K562 (cell line): ENCODE measurements around the gene SRSF5. TPM values are rescaled to one million over a fixed set of nuclear protein-coding genes. Genes with fewer than 3 reads are reported as not detected.
"Not testable (repeated sequence)": the region's sequence is repeated elsewhere in the genome, so short reads cannot be mapped to it uniquely, and the experiment has no call there.

ENCODE experiments used
- ATAC-seq: fragments of 200-7000 bp; cut with Tn5 transposase; 3 replicates; pipeline ENCODE4 v1.9.1; 2020; ENCODE audit warnings: moderate library complexity
- BruUV-seq: library from RNA; stranded (reverse); fragments of 400-500 nt; replicated peaks from 2 replicates; lab custom pipeline; 2021; lab: Mats Ljungman, UMichigan
- CTCF ChIA-PET: fragments of 300-600 bp; formaldehyde crosslinking; extraction: SDS; loops from one replicate; lab custom pipeline; 2021; ENCODE audit warnings: low intra/inter-chr PET ratio; lab: Yijun Ruan, JAX
- POLR2A ChIA-PET: fragments of 300-600, 350-650 bp; sonication (Branson Sonifier 250); formaldehyde crosslinking; extraction: SDS; loops from one replicate; lab custom pipeline; 2021; ENCODE audit warnings: antibody characterized with exemption, inconsistent platforms; lab: Yijun Ruan, JAX
- DNase-seq, 4 experiments: peaks; one replicate each; pipeline versions ENCODE4 v3.0.0 to v3.0.0-alpha.2; 2011 to 2018; ENCODE audit warnings: low spot score in 3 of 4, mixed read lengths in 3 of 4; ENCODE audit errors: extremely low read depth in 1 of 4
- FAIRE-seq: peaks from 2 replicates; lab custom pipeline; 2011; peaks lifted over from hg19 to GRCh38; lab: Jason Lieb, UNC
- H2AFZ ChIP-seq: 2 replicates; pipeline ENCODE4 v1.6.0; 2011; ENCODE audit warnings: low read depth, low read length, control low read depth, inconsistent platforms
- H3K27ac ChIP-seq: fragments of 200-600 bp; 3 replicates; pipeline ENCODE4 v1.8.0; 2011; ENCODE audit warnings: low read depth, mild to moderate bottlenecking, control low read depth, inconsistent platforms, low read length, moderate library complexity, mixed read lengths; ENCODE audit errors: extremely low read depth
- H3K27me3 ChIP-seq, 2 experiments: fragments of 300-600 bp in 1 of 2; 2 replicates in 1 of 2; 3 replicates in 1 of 2; pipeline versions ENCODE4 v1.6.0 to v1.8.0; 2011; ENCODE audit warnings: inconsistent platforms in 2 of 2, low read length in 2 of 2, mild to moderate bottlenecking in 1 of 2, mixed read lengths in 1 of 2, moderate library complexity in 1 of 2; ENCODE audit not compliant: control insufficient read depth in 2 of 2, insufficient read depth in 2 of 2
- H3K36me3 ChIP-seq: fragments of 300-600 bp; 3 replicates; pipeline ENCODE4 v1.8.0; 2011; ENCODE audit warnings: mild to moderate bottlenecking, low read length, inconsistent platforms; ENCODE audit not compliant: control insufficient read depth, insufficient read depth
- H3K4me1 ChIP-seq, 2 experiments: fragments of 200-600 bp in 1 of 2; replicated peaks in 1 of 2; 2 replicates in 1 of 2; 3 replicates in 1 of 2; pipeline versions ENCODE4 v1.5.1 to v1.8.0; 2011; ENCODE audit warnings: inconsistent platforms in 2 of 2, low read length in 2 of 2, mild to moderate bottlenecking in 1 of 2, mixed read lengths in 1 of 2, moderate library complexity in 1 of 2; ENCODE audit not compliant: control insufficient read depth in 2 of 2, insufficient read depth in 2 of 2
- H3K4me2 ChIP-seq: 2 replicates; pipeline ENCODE4 v1.6.1; 2011; ENCODE audit warnings: low read length, control low read depth, inconsistent platforms, mixed read lengths; ENCODE audit not compliant: insufficient read depth
- H3K4me3 ChIP-seq: fragments of 200-600 bp; sonication (generic), shearing (Covaris generic); 2 replicates; pipeline ENCODE4 v1.5.1; 2016; ENCODE audit warnings: control low read depth, inconsistent platforms
- H3K79me2 ChIP-seq: fragments of 200-600 bp; 3 replicates; pipeline ENCODE4 v1.8.0; 2011; ENCODE audit warnings: low read length, inconsistent platforms; ENCODE audit not compliant: control insufficient read depth, insufficient read depth
- H3K9ac ChIP-seq, 2 experiments: 2 replicates each; pipeline versions ENCODE4 v1.6.0 to v1.6.1; 2011; ENCODE audit warnings: low read depth in 2 of 2, low read length in 2 of 2, control low read depth in 1 of 2, inconsistent platforms in 1 of 2, mild to moderate bottlenecking in 1 of 2, mixed read lengths in 1 of 2; ENCODE audit not compliant: insufficient read depth in 1 of 2
- H3K9me1 ChIP-seq: one replicate; pipeline ENCODE4 v1.6.0; 2011; ENCODE audit warnings: inconsistent platforms, mild to moderate bottlenecking, low read length, moderate library complexity; ENCODE audit not compliant: control insufficient read depth, insufficient read depth
- H3K9me3 ChIP-seq: replicated peaks from 2 replicates; pipeline ENCODE4 v1.5.1; 2011; ENCODE audit warnings: low read depth, low read length, inconsistent platforms; ENCODE audit not compliant: control insufficient read depth, insufficient read depth
- H4K20me1 ChIP-seq: replicated peaks from 2 replicates; pipeline ENCODE4 v1.6.1; 2011; ENCODE audit warnings: low read length, inconsistent platforms, mixed read lengths; ENCODE audit not compliant: control insufficient read depth, insufficient read depth
- CBX8 ChIP-seq: fragments of 200-600 bp; sonication (generic); IDR thresholded peaks from 2 replicates; pipeline ENCODE4 v1.6.1; 2012; ENCODE audit warnings: borderline replicate concordance, mixed run types, low read depth, mild to moderate bottlenecking, moderate library complexity, mixed read lengths, low read length, control low read depth, inconsistent platforms; ENCODE audit not compliant: poor library complexity, severe bottlenecking; ENCODE audit errors: extremely low read depth
- CTCF ChIP-seq, 3 experiments: IDR thresholded peaks in 2 of 3; conservative IDR thresholded peaks in 1 of 3; 2 replicates each; pipeline ENCODE4 v1.5.1; 2011 to 2012; ENCODE audit warnings: low read length in 3 of 3, mild to moderate bottlenecking in 3 of 3, control low read depth in 2 of 3, improper control_type of control experiment in 1 of 3, inconsistent platforms in 1 of 3, low read depth in 1 of 3, mixed read lengths in 1 of 3, moderate library complexity in 1 of 3; ENCODE audit not compliant: insufficient read depth in 2 of 3
- SMAD1 ChIP-seq: fragments of 150-350 bp; IDR thresholded peaks from 2 replicates; pipeline ENCODE4 v1.6.1; 2014; ENCODE audit warnings: low read length, low read depth; ENCODE audit not compliant: partially characterized antibody
- SNRNP70 ChIP-seq: fragments of 200-400 bp; formaldehyde crosslinking; optimal IDR thresholded peaks from 2 replicates; pipeline ENCODE3; 2017; ENCODE audit warnings: low read depth, low read length
- ZFX ChIP-seq: sonication (generic); formaldehyde crosslinking; IDR thresholded peaks from 2 replicates; pipeline ENCODE4 v1.8.0; 2022; ENCODE audit warnings: mild to moderate bottlenecking, missing genetic modification reagents, moderate library complexity
- ZNF274 ChIP-seq: IDR thresholded peaks from 2 replicates; pipeline ENCODE4 v1.6.1; 2011; ENCODE audit warnings: low read depth, mild to moderate bottlenecking, low read length, moderate library complexity, borderline replicate concordance
- WGBS: fragments of 100-300 bp; shearing (Covaris generic); methylation state at CpG from one replicate; pipeline ENCODE4 v1.1.6; 2016; ENCODE audit warnings: low coverage, mixed read lengths; ENCODE audit not compliant: insufficient coverage; ENCODE audit errors: missing lambda C conversion rate; 5-methylcytosine and 5-hydroxymethylcytosine counted together
- in situ Hi-C: fragments of 300-500 bp; cut with MboI; formaldehyde crosslinking; loops from 4 replicates; pipeline ENCODE4 v1.15.0; 2018; ENCODE audit warnings: inconsistent platforms, mixed read lengths
- intact Hi-C: fragments of 100-400 bp; cut with micrococcal nuclease; formaldehyde crosslinking; loops from 2 replicates; pipeline ENCODE4 v1.14.2; 2022
- polyA plus RNA-seq, 8 experiments: library from polyadenylated mRNA; depleted of rRNA in 4 of 8; stranded (reverse) in 5 of 8; unstranded in 3 of 8; fragments of >200 nt; fragmentation: Nextera tagmentation in 2 of 8; fragmentation: Illumina TruSeq in 1 of 8; extraction: Ambion mirVana in 2 of 8; extraction: Trizol in 1 of 8; gene quantifications; 2 replicates each; pipeline versions ENCODE4 v1.2.1 to v1.2.3, GENCODE V29; 2011 to 2014; ENCODE audit warnings: inconsistent platforms in 1 of 8, missing spikeins in 1 of 8
- total RNA-seq, 7 experiments: library from RNA; depleted of rRNA in 6 of 7; stranded (reverse); fragments of >200 nt in 6 of 7; fragmentation: Illumina TruSeq in 2 of 7; extraction: Trizol in 2 of 7; gene quantifications; 2 replicates each; pipeline versions ENCODE4 v1.2.1 to v1.2.3, GENCODE V29; 2011 to 2021; ENCODE audit warnings: low replicate concordance in 1 of 7

Gene SRSF5
- total and polyA plus RNA-seq, 9 of the 15 experiments (the other 6 are each of a cell fraction or from before 2014, with no cell fraction given): 108 to 460 (median 212) TPM

GRCh38 chr14:69811868-69812252 lies 44.9 kb downstream of the SRSF5 start:
- intact Hi-C loops: no loop called here
- CTCF ChIA-PET: no interaction called here
- Histone ChIP-seq H3K9ac (no peak overlapping the region), H3K36me3 (no peaks in the 10 kb centered on the region), H3K4me3 (no peak overlapping the region), H3K27ac (no peak overlapping the region), H3K4me1 (no peaks in the 10 kb centered on the region), H3K9me3 (no peaks in the 10 kb centered on the region), H3K4me2 (no peak overlapping the region), H3K27me3 (peaks cover 7 to 31% of the 10 kb centered on the region in 2 experiments; a peak in 3 of 5 replicates), H3K9me1 (no peaks in the 10 kb centered on the region), H3K79me2 (no peaks in the 10 kb centered on the region), H2AFZ (no peak overlapping the region), H4K20me1 (no peaks in the 10 kb centered on the region)
- FAIRE-seq: no peak
- no peak for ATAC-seq
- 18% methylated on average over 10 of the region's 10 CpGs for WGBS
- TF ChIP-seq ZFX (no peak), ZNF274 (no peak), SMAD1 (no peak), CBX8 (no peak)
- in situ Hi-C loops: loop anchor here (5.0 to 10.0 kb wide), 2 partner anchors 80 to 213 kb away; no protein-coding TSS in a partner anchor
- BruUV-seq: no TSS peak
- no peak for DNase-seq
- POLR2A ChIA-PET: no interaction called here

GRCh38 chr14:69812711-69813110 lies 45.8 kb downstream of the SRSF5 start:
- no peaks in the 10 kb centered on the region for H3K36me3 ChIP-seq
- ATAC-seq (no peak), FAIRE-seq (no peak), DNase-seq (peak in 1 of 4 experiments; percentile 21)
- ChIA-PET CTCF (no interaction called here), POLR2A (no interaction called here)
- no TSS peak for BruUV-seq
- no peak overlapping the region for H2AFZ ChIP-seq
- H3K9me1 ChIP-seq: no peaks in the 10 kb centered on the region
- no peaks in the 10 kb centered on the region for H3K9me3 ChIP-seq
- no peak overlapping the region for H3K27ac ChIP-seq
- no peak overlapping the region for H3K9ac ChIP-seq
- no peak for TF ChIP-seq SNRNP70
- peak in 2 of 3 experiments; percentile 29 to 31; a peak in 1 of 6 replicates for TF ChIP-seq CTCF (IDR thresholded peaks at IDR 0.05 in 2 of 3, conservative IDR thresholded peaks at IDR 0.05 in 1 of 3; ENCODE audit: insufficient read depth in 2 of 3, low read depth in 1 of 3, low read length in 3 of 3)
- no peaks in the 10 kb centered on the region for H4K20me1 ChIP-seq
- no peak overlapping the region for H3K4me2 ChIP-seq
- intact Hi-C loops: no loop called here
- no peaks in the 10 kb centered on the region for H3K4me1 ChIP-seq
- H3K79me2 ChIP-seq: no peaks in the 10 kb centered on the region
- in situ Hi-C loops: loop anchor here (5.0 to 10.0 kb wide), 2 partner anchors 80 to 212 kb away; no protein-coding TSS in a partner anchor
- WGBS: 25% methylated on average over 9 of the region's 9 CpGs
- no peak overlapping the region for H3K4me3 ChIP-seq
- peaks cover 7 to 36% of the 10 kb centered on the region in 2 experiments; a peak in 3 of 5 replicates for H3K27me3 ChIP-seq

GRCh38 chr14:69813346-69813745 lies 46.4 kb downstream of the SRSF5 start:
- H3K4me2 ChIP-seq, ATAC-seq, POLR2A ChIA-PET, CTCF ChIA-PET, H3K9me1 ChIP-seq, H3K36me3 ChIP-seq, H3K27ac ChIP-seq, H4K20me1 ChIP-seq, FAIRE-seq, H2AFZ ChIP-seq, intact Hi-C loops, DNase-seq, BruUV-seq, H3K79me2 ChIP-seq, H3K4me3 ChIP-seq, H3K9me3 ChIP-seq, H3K9ac ChIP-seq, H3K4me1 ChIP-seq: not testable (repeated sequence)
- peaks cover 7 to 36% of the 10 kb centered on the region in 2 experiments; a peak in 3 of 5 replicates for H3K27me3 ChIP-seq
- in situ Hi-C loops: loop anchor here (5.0 to 10.0 kb wide), 2 partner anchors 81 to 211 kb away; no protein-coding TSS in a partner anchor
- 0% methylated on average over 4 of the region's 6 CpGs for WGBS
